IMR-90 (cell line): Measurements from ENCODE around the gene ZBTB8A. TPM values are rescaled to one million over a fixed set of nuclear protein-coding genes. Genes with fewer than 3 reads are reported as not detected.

ENCODE experiments used
- ATAC-seq: fragments of 200-7000 bp; cut with Tn5 transposase; 2 replicates; pipeline ENCODE4 v1.9.1; 2020; ENCODE audit warnings: low read depth, mild to moderate bottlenecking, moderate library complexity
- BruUV-seq: library from RNA; stranded (reverse); fragments of 400-500 nt; replicated peaks from 2 replicates; lab custom pipeline; 2021; lab: Mats Ljungman, UMichigan
- CTCF ChIA-PET: fragments of 300-600 bp; formaldehyde crosslinking; extraction: SDS; loops from one replicate; lab custom pipeline; 2021; ENCODE audit warnings: antibody characterized with exemption; lab: Yijun Ruan, JAX
- POLR2A ChIA-PET: fragments of 300-600 bp; sonication (Branson Sonifier 250); formaldehyde crosslinking; loops from one replicate; lab custom pipeline; 2022; ENCODE audit warnings: antibody characterized with exemption; ENCODE audit not compliant: unreplicated experiment; lab: Charles Lee
- DNase-seq: peaks from one replicate; pipeline ENCODE4 v3.0.0; 2013
- H2AFZ ChIP-seq: replicated peaks from 2 replicates; pipeline ENCODE3; 2013; ENCODE audit warnings: low read length, mild to moderate bottlenecking; ENCODE audit not compliant: poor library complexity
- H2AK5ac ChIP-seq: 2 replicates; pipeline ENCODE4 v1.6.1; 2013; ENCODE audit warnings: low read depth, low read length, inconsistent platforms
- H2AK9ac ChIP-seq: replicated peaks from 2 replicates; pipeline ENCODE3; 2013; ENCODE audit warnings: mild to moderate bottlenecking, low read depth, low read length, moderate library complexity; ENCODE audit not compliant: poor library complexity
- H2BK120ac ChIP-seq: 2 replicates; pipeline ENCODE4 v1.6.1; 2013; ENCODE audit warnings: low read depth, low read length, inconsistent platforms
- H2BK15ac ChIP-seq: 3 replicates; pipeline ENCODE4 v1.6.1; 2013; ENCODE audit warnings: low read depth, low read length, inconsistent platforms
- H2BK20ac ChIP-seq: 2 replicates; pipeline ENCODE4 v1.6.1; 2013; ENCODE audit warnings: low read depth, mild to moderate bottlenecking, inconsistent platforms, low read length, moderate library complexity
- H2BK5ac ChIP-seq: 2 replicates; pipeline ENCODE4 v1.6.1; 2013; ENCODE audit warnings: mild to moderate bottlenecking, low read depth, low read length, inconsistent platforms; ENCODE audit not compliant: poor library complexity, severe bottlenecking
- H3K14ac ChIP-seq: replicated peaks from 2 replicates; pipeline ENCODE4 v1.6.1; 2013; ENCODE audit warnings: low read depth, low read length, inconsistent platforms
- H3K18ac ChIP-seq: 2 replicates; pipeline ENCODE4 v1.6.1; 2013; ENCODE audit warnings: low read depth, low read length, control low read depth
- H3K23ac ChIP-seq: 2 replicates; pipeline ENCODE4 v1.6.1; 2013; ENCODE audit warnings: low read depth, low read length, inconsistent platforms
- H3K27ac ChIP-seq: 2 replicates; pipeline ENCODE4 v1.5.1; 2013; ENCODE audit warnings: mild to moderate bottlenecking, control low read depth, low read length; ENCODE audit not compliant: insufficient read depth
- H3K27me3 ChIP-seq: 2 replicates; pipeline ENCODE4 v1.6.1; 2013; ENCODE audit warnings: low read length; ENCODE audit not compliant: control insufficient read depth, insufficient read depth
- H3K36me3 ChIP-seq: 2 replicates; pipeline ENCODE4 v1.6.1; 2013; ENCODE audit warnings: low read length, mixed read lengths; ENCODE audit not compliant: control insufficient read depth, insufficient read depth
- H3K4ac ChIP-seq: 2 replicates; pipeline ENCODE4 v1.6.1; 2013; ENCODE audit warnings: low read depth, low read length, inconsistent platforms
- H3K4me1 ChIP-seq: 2 replicates; pipeline ENCODE4 v1.6.1; 2013; ENCODE audit warnings: low read length, mixed read lengths; ENCODE audit not compliant: control insufficient read depth, insufficient read depth
- H3K4me2 ChIP-seq: 2 replicates; pipeline ENCODE4 v1.6.1; 2013; ENCODE audit warnings: low read depth, mild to moderate bottlenecking, control low read depth, low read length, moderate library complexity
- H3K4me3 ChIP-seq: 2 replicates; pipeline ENCODE4 v1.5.1; 2013; ENCODE audit warnings: low read depth, mild to moderate bottlenecking, control low read depth, low read length, moderate library complexity; ENCODE audit not compliant: insufficient read depth
- H3K56ac ChIP-seq: 2 replicates; pipeline ENCODE4 v1.6.1; 2013; ENCODE audit warnings: low read length, inconsistent platforms; ENCODE audit not compliant: insufficient read depth; ENCODE audit errors: extremely low read depth
- H3K79me1 ChIP-seq, 2 experiments: 2 replicates each; pipeline ENCODE4 v1.6.1; 2013; ENCODE audit warnings: low read length in 2 of 2, inconsistent platforms in 1 of 2, low read depth in 1 of 2
- H3K9ac ChIP-seq: 2 replicates; pipeline ENCODE4 v1.6.1; 2013; ENCODE audit warnings: low read depth, low read length, control low read depth
- H3K9me1 ChIP-seq: 2 replicates; pipeline ENCODE4 v1.6.1; 2013; ENCODE audit warnings: low read length, inconsistent platforms; ENCODE audit not compliant: insufficient read depth
- H3K9me3 ChIP-seq: 2 replicates; pipeline ENCODE4 v1.6.1; 2013; ENCODE audit warnings: low read length; ENCODE audit not compliant: control insufficient read depth, insufficient read depth
- H4K20me1 ChIP-seq: 2 replicates; pipeline ENCODE4 v1.6.1; 2013; ENCODE audit warnings: low read length, inconsistent platforms; ENCODE audit not compliant: insufficient read depth
- H4K5ac ChIP-seq: 2 replicates; pipeline ENCODE4 v1.6.1; 2013; ENCODE audit warnings: mild to moderate bottlenecking, low read depth, low read length, control low read depth
- H4K8ac ChIP-seq, 2 experiments: 2 replicates each; pipeline ENCODE4 v1.6.1; 2013; ENCODE audit warnings: low read depth in 2 of 2, low read length in 2 of 2, control low read depth in 1 of 2, inconsistent platforms in 1 of 2
- H4K91ac ChIP-seq: 2 replicates; pipeline ENCODE4 v1.6.1; 2013; ENCODE audit warnings: low read depth, low read length, inconsistent platforms; ENCODE audit not compliant: insufficient read depth
- CEBPB ChIP-seq: IDR thresholded peaks from 2 replicates; pipeline ENCODE4 v1.6.1; 2012; ENCODE audit warnings: low read depth, low read length, improper control_type of control experiment
- CHD1 ChIP-seq: IDR thresholded peaks from 2 replicates; pipeline ENCODE4 v1.6.1; 2012; ENCODE audit warnings: low read depth, low read length, improper control_type of control experiment
- ELK1 ChIP-seq: fragments of 150-350 bp; IDR thresholded peaks from 2 replicates; pipeline ENCODE4 v1.6.1; 2016; ENCODE audit warnings: low read depth, mild to moderate bottlenecking, low read length, moderate library complexity, borderline replicate concordance
- MAFK ChIP-seq: IDR thresholded peaks from 2 replicates; pipeline ENCODE4 v1.6.1; 2012; ENCODE audit warnings: low read depth, low read length, improper control_type of control experiment
- MAZ ChIP-seq: IDR thresholded peaks from 2 replicates; pipeline ENCODE4 v1.6.1; 2012; ENCODE audit warnings: low read depth, mild to moderate bottlenecking, low read length, improper control_type of control experiment, moderate library complexity, borderline replicate concordance
- NFE2L2 ChIP-seq: fragments of 150-350 bp; IDR thresholded peaks from 2 replicates; pipeline ENCODE4 v1.6.1; 2016; ENCODE audit warnings: low read depth, mild to moderate bottlenecking, low read length
- POLR2A ChIP-seq: IDR thresholded peaks from 2 replicates; pipeline ENCODE4 v1.6.1; 2012; ENCODE audit warnings: mild to moderate bottlenecking, low read depth, low read length
- RAD21 ChIP-seq: IDR thresholded peaks from 2 replicates; pipeline ENCODE4 v1.6.1; 2012; ENCODE audit warnings: low read length, improper control_type of control experiment
- RCOR1 ChIP-seq: IDR thresholded peaks from 2 replicates; pipeline ENCODE4 v1.6.1; 2012; ENCODE audit warnings: mild to moderate bottlenecking, low read length, improper control_type of control experiment; ENCODE audit not compliant: insufficient replicate concordance
- RFX5 ChIP-seq: IDR thresholded peaks from 2 replicates; pipeline ENCODE4 v1.8.0; 2012; ENCODE audit warnings: low read depth, mild to moderate bottlenecking, low read length, moderate library complexity
- SMC3 ChIP-seq: fragments of 150-350 bp; IDR thresholded peaks from 2 replicates; pipeline ENCODE4 v1.6.1; 2016; ENCODE audit warnings: low read depth, mild to moderate bottlenecking, antibody characterized with exemption, low read length, moderate library complexity
- USF2 ChIP-seq: fragments of 150-350 bp; IDR thresholded peaks from 2 replicates; pipeline ENCODE4 v1.6.1; 2017; ENCODE audit warnings: mild to moderate bottlenecking, antibody characterized with exemption, low read length, low read depth
- WGBS, 2 experiments: methylation state at CpG; one replicate each; pipeline versions ENCODE4 v1.1.5 to v1.1.7; 2013; ENCODE audit warnings: missing lambda C conversion rate in 2 of 2; ENCODE audit not compliant: insufficient read length in 1 of 2; ENCODE audit errors: extremely low coverage in 2 of 2; 5-methylcytosine and 5-hydroxymethylcytosine counted together
- dilution Hi-C: fragments of 300-500 bp; cut with HindIII; formaldehyde crosslinking; loops from one replicate; pipeline ENCODE4 v1.14.3; 2018; ENCODE audit warnings: low sequenced_read_pairs; ENCODE audit not compliant: unreplicated experiment
- in situ Hi-C: fragments of 300-500 bp; cut with MboI; formaldehyde crosslinking; loops from 3 replicates; pipeline ENCODE4 v1.14.3; 2019; ENCODE audit warnings: low sequenced_read_pairs, inconsistent platforms, mixed read lengths
- intact Hi-C: fragments of 100-400 bp; cut with micrococcal nuclease; formaldehyde crosslinking; loops from 2 replicates; pipeline ENCODE4 v1.10.0; 2022
- polyA plus RNA-seq, 3 experiments: library from polyadenylated mRNA; depleted of rRNA; stranded (reverse); fragments of >200 nt; gene quantifications; 2 replicates each; pipeline ENCODE4 v1.2.3, GENCODE V29; 2012; ENCODE audit warnings: low replicate concordance in 1 of 3
- total RNA-seq: library from RNA; depleted of rRNA; stranded (reverse); fragments of >200 nt; gene quantifications from 2 replicates; pipeline ENCODE4 v1.2.3, GENCODE V29; 2012

Gene ZBTB8A
- total and polyA plus RNA-seq, 2 of the 4 experiments (the other 2 are of a cell fraction) = 2.1 to 6.1 TPM

DNA sequence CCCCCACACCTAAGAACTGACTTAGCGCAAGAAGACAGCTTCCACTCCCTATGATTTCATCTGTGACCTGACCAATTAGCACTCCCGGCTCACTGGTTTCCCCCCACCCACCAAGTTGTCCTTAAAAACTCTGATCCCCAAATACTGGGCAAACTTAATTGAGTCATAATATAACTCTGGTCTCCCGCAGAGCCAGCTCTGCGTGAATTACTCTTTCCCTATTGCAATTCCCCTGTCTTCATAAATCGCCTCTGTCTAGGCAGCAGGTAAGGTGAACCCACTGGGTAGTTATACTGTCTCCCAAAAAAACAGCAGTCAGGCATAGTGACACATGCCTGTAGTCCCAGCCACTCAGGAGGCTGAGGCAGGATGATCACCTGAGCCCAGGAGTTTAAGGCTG lies 74.2 kb downstream of the ZBTB8A start:
- Histone ChIP-seq H3K9me1 (no peaks in the 10 kb centered on the region), H3K4me3 (no peak overlapping the region), H4K20me1 (no peaks in the 10 kb centered on the region), H3K4me2 (no peak overlapping the region), H3K36me3 (no peaks in the 10 kb centered on the region), H3K4ac (no peak overlapping the region), H4K91ac (no peak overlapping the region), H3K14ac (no peak overlapping the region), H2AK9ac (no peak overlapping the region), H2BK15ac (no peak overlapping the region), H3K4me1 (no peaks in the 10 kb centered on the region), H3K9me3 (no peaks in the 10 kb centered on the region), H2BK5ac (no peak overlapping the region), H2AK5ac (no peak overlapping the region), H3K56ac (no peak overlapping the region), H4K5ac (no peak overlapping the region), H2AFZ (no peak overlapping the region), H3K27me3 (no peaks in the 10 kb centered on the region), H3K9ac (no peak overlapping the region), H4K8ac (no peak overlapping the region), H2BK120ac (no peak overlapping the region), H3K79me1 (peaks cover 0 to 4% of the 10 kb centered on the region in 2 experiments; a peak in 1 of 4 replicates), H2BK20ac (no peak overlapping the region), H3K27ac (no peak overlapping the region), H3K23ac (no peak overlapping the region), H3K18ac (no peak overlapping the region)
- in situ Hi-C loops = no loop called here
- POLR2A ChIA-PET = no interaction called here
- CTCF ChIA-PET = interaction anchor here (0.9 kb wide), 1 partner anchor 19 kb away, joined by 5 read pairs; no protein-coding TSS in a partner anchor
- no CpG with 5 or more reads among the region's 5 CpGs for WGBS, 2 experiments
- no TSS peak for BruUV-seq
- dilution Hi-C loops = no loop called here
- DNase-seq = no peak
- intact Hi-C loops = no loop called here
- no peak for ATAC-seq
- no peak for TF ChIP-seq ELK1
- no peak for TF ChIP-seq RAD21
- TF ChIP-seq MAZ = no peak
- TF ChIP-seq NFE2L2 = no peak
- TF ChIP-seq POLR2A = no peak
- TF ChIP-seq RFX5 = no peak
- no peak for TF ChIP-seq RCOR1
- TF ChIP-seq CHD1 = no peak
- TF ChIP-seq CEBPB = no peak
- no peak for TF ChIP-seq MAFK
- TF ChIP-seq USF2 = no peak
- TF ChIP-seq SMC3 = no peak
